ENCODE data around the gene MUC4.
"Not testable (repeated sequence)": the region's sequence is repeated elsewhere in the genome, so short reads cannot be mapped to it uniquely, and the experiment has no call there.

MUC4 gene

GRCh38 chr3:195773956-195774537 lies 37.7 kb downstream of the MUC4 start:
- no peak for DNase-seq

GRCh38 chr3:195771646-195772300 lies 40.0 kb downstream of the MUC4 start:
- DNase-seq, result no peak

- not testable (repeated sequence) for DNase-seq
These were observed 40.7 kb downstream of the MUC4 start for GRCh38 chr3:195770841-195771645.

- no peak for DNase-seq
These were observed 41.5 kb downstream of the MUC4 start for GRCh38 chr3:195770081-195770840.

- DNase-seq, result no peak
These were observed 42.2 kb downstream of the MUC4 start for GRCh38 chr3:195769551-195769950.

GRCh38 chr3:195768831-195769303 lies 42.9 kb downstream of the MUC4 start:
- no peak for DNase-seq

GRCh38 chr3:195768414-195768813 lies 43.3 kb downstream of the MUC4 start:
- DNase-seq, result no peak

- DNase-seq, result no peak
These were observed 43.9 kb downstream of the MUC4 start for GRCh38 chr3:195767792-195768191.

GRCh38 chr3:195766671-195767070 lies 45.1 kb downstream of the MUC4 start:
- DNase-seq, result no peak

GRCh38 chr3:195764961-195765706 lies 46.6 kb downstream of the MUC4 start:
- no peak for DNase-seq

- no peak for DNase-seq
These were observed 47.6 kb downstream of the MUC4 start for GRCh38 chr3:195763843-195764825.

- no peak for DNase-seq
These were observed 48.5 kb downstream of the MUC4 start for GRCh38 chr3:195763076-195763830.

- no peak for DNase-seq
These were observed 49.1 kb downstream of the MUC4 start for GRCh38 chr3:195762611-195763010.

- DNase-seq, result no peak
These were observed 49.5 kb downstream of the MUC4 start for GRCh38 chr3:195762249-195762585.

GRCh38 chr3:195761567-195762248 lies 50.0 kb downstream of the MUC4 start:
- DNase-seq, result no peak

- no peak for DNase-seq
These were observed 50.6 kb downstream of the MUC4 start for GRCh38 chr3:195761123-195761566.

GRCh38 chr3:195760345-195761122 lies 51.2 kb downstream of the MUC4 start:
- no peak for DNase-seq

GRCh38 chr3:195758721-195759353 lies 52.9 kb downstream of the MUC4 start:
- no peak for DNase-seq
